Camera-type eye (tissue), 1 donor: ENCODE data around the gene MAGEA11. TPM values are rescaled to one million over a fixed set of nuclear protein-coding genes. Genes with fewer than 3 reads are reported as not detected.

ENCODE experiments used
- total RNA-seq: library from RNA; depleted of rRNA; stranded (reverse); fragments of >200 nt; gene quantifications from one replicate; pipeline ENCODE4 v1.2.3, GENCODE V29; 2014

MAGEA11 gene
- total RNA-seq = 0.77 TPM

GRCh38 chrX:149711545-149712236, at the start of gene MAGEA11:
Gene MAGEA11 (plus strand): TSS chrX:149712060. CDS start chrX:149713160, 1,100 bp downstream.

Other genes with a start within 250 kb of the MAGEA11 start
- gene IDS, start 206.8 kb upstream of the MAGEA11 start, total RNA-seq = 59.9 TPM
- 14.3 TPM for gene EOLA1, start 171.0 kb upstream of the MAGEA11 start, total RNA-seq
- not detected for gene HSFX3, start 162.1 kb upstream of the MAGEA11 start, total RNA-seq
- gene MAGEA9B, start 124.6 kb upstream of the MAGEA11 start, total RNA-seq = not detected
- not detected for gene HSFX2, start 116.7 kb upstream of the MAGEA11 start, total RNA-seq
- 35.7 TPM for gene TMEM185A, start 80.3 kb upstream of the MAGEA11 start, total RNA-seq
- 3.4 TPM for gene HSFX1, start 62.0 kb downstream of the MAGEA11 start, total RNA-seq
- gene MAGEA9, start 69.9 kb downstream of the MAGEA11 start, total RNA-seq = not detected
- not detected for gene MAGEA8, start 169.1 kb downstream of the MAGEA11 start, total RNA-seq
- gene HSFX4, start 217.5 kb downstream of the MAGEA11 start, total RNA-seq = not detected
- gene EOLA2, start 226.4 kb downstream of the MAGEA11 start, total RNA-seq = 20.8 TPM